ENCODE measurements around the gene RECK.

GRCh38 chr9:36092509-36093215 lies 55.9 kb downstream of the RECK start:
- TF ChIP-seq CTCF (IDR thresholded peaks at IDR 0.05) (no peak), POLR2A (IDR thresholded peaks at IDR 0.05) (no peak)

Measured in lower leg skin (tissue), 3 donors.